NT2/D1 (cell line): ENCODE measurements around the gene OBSCN.
A peak's percentile ranks its signal among the peaks of the same experiment; 100 is the strongest.

Source experiments
- DNase-seq: peaks from one replicate; pipeline ENCODE4 v3.0.0-alpha.2; 2011; ENCODE audit warnings: low read depth, low spot score
- H3K27me3 ChIP-seq: 2 replicates; pipeline ENCODE4 v1.6.0; 2011; ENCODE audit warnings: mild to moderate bottlenecking; ENCODE audit not compliant: insufficient read length, insufficient read depth
- H3K36me3 ChIP-seq: 2 replicates; pipeline ENCODE4 v1.6.1; 2011; ENCODE audit warnings: mild to moderate bottlenecking, low read length, mixed read lengths; ENCODE audit not compliant: insufficient read depth, insufficient read length
- H3K4me1 ChIP-seq: 2 replicates; pipeline ENCODE4 v1.5.1; 2011; ENCODE audit not compliant: insufficient read depth, insufficient read length
- H3K4me3 ChIP-seq: 2 replicates; pipeline ENCODE4 v1.5.1; 2011; ENCODE audit warnings: low read depth; ENCODE audit not compliant: insufficient read length
- H3K9ac ChIP-seq: 2 replicates; pipeline ENCODE4 v1.6.0; 2011; ENCODE audit warnings: low read depth; ENCODE audit not compliant: insufficient read length
- H3K9me3 ChIP-seq: 2 replicates; pipeline ENCODE4 v1.5.1; 2011; ENCODE audit warnings: mild to moderate bottlenecking, low read length; ENCODE audit not compliant: insufficient read depth
- SUZ12 ChIP-seq: IDR thresholded peaks from 2 replicates; pipeline ENCODE4 v1.6.1; 2011; ENCODE audit not compliant: insufficient read length, insufficient read depth; ENCODE audit errors: extremely low read depth
- YY1 ChIP-seq: IDR thresholded peaks from 2 replicates; pipeline ENCODE4 v1.6.1; 2011; ENCODE audit not compliant: insufficient read length, insufficient read depth
- ZNF274 ChIP-seq: IDR thresholded peaks from 2 replicates; pipeline ENCODE4 v1.6.1; 2011; ENCODE audit warnings: mild to moderate bottlenecking, low read depth, low read length

Gene OBSCN

GRCh38 chr1:228371741-228372182 is 163.9 kb downstream of the OBSCN start:
- no peaks in the 10 kb centered on the region for H3K27me3 ChIP-seq
- H3K4me3 ChIP-seq: no peak overlapping the region
- H3K9ac ChIP-seq: peak overlapping the region; percentile 51
- DNase-seq: no peak
- H3K9me3 ChIP-seq: no peaks in the 10 kb centered on the region
- TF ChIP-seq ZNF274 (no peak), SUZ12 (no peak), YY1 (no peak)
- peaks cover 45% of the 10 kb centered on the region for H3K4me1 ChIP-seq
- H3K36me3 ChIP-seq: no peaks in the 10 kb centered on the region

GRCh38 chr1:228372183-228373003 is 164.5 kb downstream of the OBSCN start:
- no peak for DNase-seq
- peaks cover under 1% of the 10 kb centered on the region for H3K27me3 ChIP-seq
- peaks cover 46% of the 10 kb centered on the region for H3K4me1 ChIP-seq
- no peaks in the 10 kb centered on the region for H3K36me3 ChIP-seq
- H3K9ac ChIP-seq: peak overlapping the region; percentile 51
- H3K4me3 ChIP-seq: no peak overlapping the region
- no peaks in the 10 kb centered on the region for H3K9me3 ChIP-seq
- TF ChIP-seq ZNF274 (no peak), YY1 (no peak), SUZ12 (no peak)

GRCh38 chr1:228373004-228373680 is 165.3 kb downstream of the OBSCN start:
- no peak overlapping the region for H3K4me3 ChIP-seq
- no peak for TF ChIP-seq YY1
- TF ChIP-seq ZNF274: no peak
- no peak for TF ChIP-seq SUZ12
- peaks cover 46% of the 10 kb centered on the region for H3K4me1 ChIP-seq
- H3K9ac ChIP-seq: no peak overlapping the region
- no peaks in the 10 kb centered on the region for H3K9me3 ChIP-seq
- H3K36me3 ChIP-seq: no peaks in the 10 kb centered on the region
- peaks cover 5% of the 10 kb centered on the region for H3K27me3 ChIP-seq
- DNase-seq: no peak

GRCh38 chr1:228373681-228374571 is 166.1 kb downstream of the OBSCN start:
- H3K27me3 ChIP-seq: peaks cover 8% of the 10 kb centered on the region
- no peak for DNase-seq
- no peak for TF ChIP-seq SUZ12
- TF ChIP-seq YY1: no peak
- TF ChIP-seq ZNF274: no peak
- no peaks in the 10 kb centered on the region for H3K9me3 ChIP-seq
- H3K36me3 ChIP-seq: no peaks in the 10 kb centered on the region
- H3K4me3 ChIP-seq: no peak overlapping the region
- H3K4me1 ChIP-seq: peaks cover 39% of the 10 kb centered on the region
- no peak overlapping the region for H3K9ac ChIP-seq

- Histone ChIP-seq H3K4me1 (peaks cover 38% of the 10 kb centered on the region), H3K36me3 (no peaks in the 10 kb centered on the region), H3K9me3 (no peaks in the 10 kb centered on the region), H3K27me3 (peaks cover 18% of the 10 kb centered on the region), H3K9ac (no peak overlapping the region), H3K4me3 (no peak overlapping the region)
- DNase-seq: no peak
- TF ChIP-seq SUZ12 (no peak), YY1 (no peak), ZNF274 (no peak)
Measured at GRCh38 chr1:228374711-228375577, 167.1 kb downstream of the OBSCN start.

GRCh38 chr1:228375578-228376261 is 167.9 kb downstream of the OBSCN start:
- Histone ChIP-seq H3K36me3 (no peaks in the 10 kb centered on the region), H3K27me3 (peaks cover 24% of the 10 kb centered on the region), H3K9ac (no peak overlapping the region), H3K4me3 (no peak overlapping the region), H3K4me1 (peaks cover 30% of the 10 kb centered on the region), H3K9me3 (no peaks in the 10 kb centered on the region)
- no peak for DNase-seq
- no peak for TF ChIP-seq YY1
- no peak for TF ChIP-seq ZNF274
- no peak for TF ChIP-seq SUZ12
